ENCODE results near the gene ACAA2.

Gene ACAA2

DNA sequence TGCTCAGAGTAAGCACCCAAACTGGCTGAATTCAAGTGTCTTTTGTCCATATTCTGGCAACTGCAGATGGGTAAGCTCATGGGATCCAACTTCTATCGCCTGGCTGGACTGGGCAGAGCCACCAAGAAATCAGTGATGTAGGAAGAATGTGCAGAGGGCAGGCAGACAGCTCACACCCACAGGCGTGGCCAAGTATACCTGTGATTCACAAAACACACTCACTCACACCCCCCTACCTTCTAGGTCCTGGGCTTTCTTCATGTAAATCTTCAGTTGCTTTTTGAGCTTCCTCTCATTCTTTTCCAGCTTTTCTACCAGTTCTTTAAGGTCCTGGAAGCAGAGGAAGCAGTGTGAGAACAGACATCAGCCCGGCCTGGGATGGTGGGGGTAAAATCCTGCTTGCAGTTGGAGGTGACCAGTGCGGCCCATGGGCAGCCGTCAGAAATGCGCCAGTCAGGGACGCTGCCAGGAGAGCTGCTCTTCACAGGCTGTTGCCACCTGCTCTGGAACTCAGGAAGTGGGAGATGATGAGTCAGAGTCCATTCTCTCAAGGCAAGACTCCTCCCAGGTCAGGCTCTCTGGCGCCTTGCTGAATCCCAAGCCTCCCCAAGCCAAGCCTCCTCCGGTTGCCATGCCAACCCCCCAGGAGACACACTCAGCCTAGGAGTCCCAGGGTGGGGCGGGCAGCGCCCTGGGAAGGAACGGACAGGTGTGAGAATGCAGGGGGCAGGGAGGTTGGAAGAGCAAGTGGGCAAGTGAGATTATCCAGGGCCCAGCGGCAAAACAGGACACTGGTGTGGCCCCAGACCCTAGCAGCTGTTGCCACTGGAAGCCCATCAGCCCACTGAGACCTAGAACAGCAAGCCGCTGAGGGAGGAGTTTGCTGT lies 36.2 kb upstream of the ACAA2 start:
- H3K4me3 Mint-ChIP-seq: no peak overlapping the region
- no peaks in the 10 kb centered on the region for H3K9me3 Mint-ChIP-seq
- no peak overlapping the region for H3K27ac Mint-ChIP-seq
- no peaks in the 10 kb centered on the region for H3K4me1 Mint-ChIP-seq (ENCODE audit: low read depth)
- no peaks in the 10 kb centered on the region for H3K27me3 Mint-ChIP-seq
- H3K36me3 Mint-ChIP-seq (ENCODE audit: low read depth): no peaks in the 10 kb centered on the region

DNA sequence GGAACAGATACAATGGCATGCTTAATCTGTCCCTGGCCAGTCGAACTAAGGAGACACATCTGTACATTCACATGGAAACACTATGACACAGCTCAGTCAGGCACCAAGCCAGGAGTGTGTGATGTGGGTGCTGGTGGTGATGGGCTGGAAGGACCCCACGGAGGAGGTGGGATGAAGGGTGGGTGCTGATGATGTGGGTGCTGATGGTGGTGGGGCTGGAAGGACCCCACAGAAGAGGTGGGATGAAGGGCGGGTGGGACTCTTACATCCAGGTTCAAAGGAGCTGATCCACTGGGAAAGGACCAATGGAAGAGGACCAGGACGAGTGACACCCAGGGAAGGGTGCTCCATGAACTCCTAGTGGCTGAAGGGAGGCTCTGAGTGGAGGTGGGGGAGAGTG lies 34.8 kb upstream of the ACAA2 start:
- Mint-ChIP-seq H3K27ac (no peak overlapping the region), H3K4me3 (no peak overlapping the region), H3K27me3 (no peaks in the 10 kb centered on the region), H3K36me3 (ENCODE audit: low read depth) (no peaks in the 10 kb centered on the region), H3K9me3 (no peaks in the 10 kb centered on the region), H3K4me1 (ENCODE audit: low read depth) (no peaks in the 10 kb centered on the region)

DNA sequence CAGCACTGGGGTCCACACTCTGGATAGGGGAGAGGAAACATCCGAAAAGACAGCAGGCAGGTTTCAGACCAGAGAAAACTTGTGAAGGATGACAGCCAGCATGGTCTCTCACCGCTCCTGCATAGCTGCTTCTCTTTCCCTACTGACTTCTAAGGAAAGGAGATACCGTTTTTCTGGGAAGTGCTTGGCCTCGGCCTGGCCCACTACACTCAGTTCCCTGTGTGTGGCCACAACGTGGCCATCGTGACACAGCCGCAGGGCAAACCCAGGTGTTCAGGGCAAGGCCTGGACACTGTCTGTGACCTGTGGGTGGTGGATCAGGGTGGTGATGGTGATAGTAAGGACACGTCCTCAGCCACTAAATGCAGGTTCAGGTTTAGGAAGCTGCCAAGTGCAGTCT lies 34.2 kb upstream of the ACAA2 start:
- Mint-ChIP-seq H3K4me1 (ENCODE audit: low read depth) (no peaks in the 10 kb centered on the region), H3K27me3 (no peaks in the 10 kb centered on the region), H3K27ac (no peak overlapping the region), H3K9me3 (no peaks in the 10 kb centered on the region), H3K36me3 (ENCODE audit: low read depth) (no peaks in the 10 kb centered on the region), H3K4me3 (no peak overlapping the region)

- no peaks in the 10 kb centered on the region for H3K36me3 Mint-ChIP-seq (ENCODE audit: low read depth)
- H3K27ac Mint-ChIP-seq: no peak overlapping the region
- no peak overlapping the region for H3K4me3 Mint-ChIP-seq
- no peaks in the 10 kb centered on the region for H3K4me1 Mint-ChIP-seq (ENCODE audit: low read depth)
- H3K9me3 Mint-ChIP-seq: no peaks in the 10 kb centered on the region
- no peaks in the 10 kb centered on the region for H3K27me3 Mint-ChIP-seq
These were observed 33.6 kb upstream of the ACAA2 start for GRCh38 chr18:49846718-49847470.

GRCh38 chr18:49846361-49846662 lies 33.0 kb upstream of the ACAA2 start:
- H3K36me3 Mint-ChIP-seq (ENCODE audit: low read depth): no peaks in the 10 kb centered on the region
- H3K27ac Mint-ChIP-seq: no peak overlapping the region
- H3K27me3 Mint-ChIP-seq: no peaks in the 10 kb centered on the region
- H3K4me1 Mint-ChIP-seq (ENCODE audit: low read depth): no peaks in the 10 kb centered on the region
- no peak overlapping the region for H3K4me3 Mint-ChIP-seq
- H3K9me3 Mint-ChIP-seq: no peaks in the 10 kb centered on the region

DNA sequence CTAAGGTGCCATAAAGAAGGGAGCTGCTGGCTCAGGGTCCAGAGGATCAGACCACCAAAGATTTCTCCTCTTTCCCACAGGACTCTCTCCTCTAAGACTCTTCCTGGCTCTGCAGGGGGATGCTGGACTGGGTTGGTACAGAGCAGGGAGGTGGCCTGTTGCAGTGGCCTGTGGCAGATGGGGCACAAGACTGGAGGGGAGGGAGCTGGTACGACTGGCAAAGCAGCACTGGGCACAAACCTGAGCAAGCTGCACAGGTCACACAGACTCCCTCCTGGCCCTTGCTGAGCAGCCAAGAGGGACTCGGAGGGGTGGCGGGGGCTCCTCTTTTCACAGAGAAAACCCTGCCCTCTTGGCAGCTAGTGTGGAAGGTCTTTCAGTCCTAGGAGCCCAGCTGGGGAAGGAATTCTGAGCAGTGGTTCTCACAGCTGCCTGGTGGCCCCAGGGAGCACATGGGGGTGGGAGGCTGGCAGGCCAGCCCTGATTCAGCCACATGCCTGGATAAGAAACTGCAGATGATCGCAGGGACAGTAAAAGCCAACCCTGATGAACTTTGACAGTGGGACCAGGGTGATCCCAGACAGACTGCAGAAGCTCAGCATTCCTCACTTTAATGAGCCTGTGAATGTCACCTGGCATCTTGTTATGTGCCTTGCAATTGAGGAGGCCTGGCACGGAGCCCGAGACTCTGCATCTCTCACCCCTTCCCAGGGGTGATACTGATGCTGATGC lies 32.5 kb upstream of the ACAA2 start:
- H3K4me3 Mint-ChIP-seq: no peak overlapping the region
- no peaks in the 10 kb centered on the region for H3K27me3 Mint-ChIP-seq
- no peaks in the 10 kb centered on the region for H3K36me3 Mint-ChIP-seq (ENCODE audit: low read depth)
- H3K4me1 Mint-ChIP-seq (ENCODE audit: low read depth): no peaks in the 10 kb centered on the region
- no peaks in the 10 kb centered on the region for H3K9me3 Mint-ChIP-seq
- H3K27ac Mint-ChIP-seq: no peak overlapping the region

- Mint-ChIP-seq H3K27me3 (no peaks in the 10 kb centered on the region), H3K4me1 (ENCODE audit: low read depth) (no peaks in the 10 kb centered on the region), H3K9me3 (no peaks in the 10 kb centered on the region), H3K4me3 (no peak overlapping the region), H3K36me3 (ENCODE audit: low read depth) (no peaks in the 10 kb centered on the region), H3K27ac (no peak overlapping the region)
These were observed 31.6 kb upstream of the ACAA2 start for GRCh38 chr18:49844903-49845302.

DNA sequence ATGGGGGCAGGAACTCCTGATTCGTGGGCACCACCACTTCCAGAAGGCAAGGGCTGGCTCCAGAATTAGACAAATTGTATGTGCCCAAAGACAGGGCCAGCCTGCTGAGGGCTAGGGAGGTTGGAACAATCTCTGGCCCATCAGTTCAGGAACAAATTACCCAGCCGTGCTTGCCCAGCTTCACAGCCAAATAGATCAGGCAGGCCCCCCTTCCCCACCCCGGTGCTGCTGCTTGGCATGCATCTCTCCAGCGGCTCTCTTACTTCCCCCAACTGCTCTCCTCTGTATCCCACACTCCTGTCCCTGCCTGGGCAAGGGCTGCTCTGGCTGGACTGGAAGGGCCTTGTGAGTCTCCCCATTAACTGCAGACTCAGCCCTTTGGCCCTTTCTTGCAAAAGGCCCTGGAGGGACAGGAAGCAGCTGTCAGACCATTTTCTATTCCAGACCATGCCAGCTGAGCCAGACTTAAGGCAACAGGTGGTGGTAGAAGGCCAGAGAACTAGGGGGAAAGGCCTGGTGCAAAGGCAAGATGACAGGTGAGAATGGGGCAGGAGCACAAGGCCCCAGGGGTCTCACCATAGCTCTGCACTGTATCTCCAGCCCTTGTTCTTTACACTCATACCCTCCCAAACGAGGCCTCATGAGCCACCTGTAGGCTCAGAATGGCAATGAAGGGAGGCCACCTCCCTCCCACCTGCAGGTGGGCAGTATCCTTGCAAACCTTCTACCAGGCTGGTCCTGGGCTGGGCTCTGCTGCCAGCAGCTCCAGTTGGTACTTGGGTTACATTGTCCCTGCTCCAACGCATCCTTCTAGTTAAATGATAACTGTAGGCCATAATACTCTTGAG lies 30.7 kb upstream of the ACAA2 start:
- Mint-ChIP-seq H3K4me1 (ENCODE audit: low read depth) (no peaks in the 10 kb centered on the region), H3K27me3 (no peaks in the 10 kb centered on the region), H3K27ac (no peak overlapping the region), H3K4me3 (no peak overlapping the region), H3K36me3 (ENCODE audit: low read depth) (no peaks in the 10 kb centered on the region), H3K9me3 (no peaks in the 10 kb centered on the region)

DNA sequence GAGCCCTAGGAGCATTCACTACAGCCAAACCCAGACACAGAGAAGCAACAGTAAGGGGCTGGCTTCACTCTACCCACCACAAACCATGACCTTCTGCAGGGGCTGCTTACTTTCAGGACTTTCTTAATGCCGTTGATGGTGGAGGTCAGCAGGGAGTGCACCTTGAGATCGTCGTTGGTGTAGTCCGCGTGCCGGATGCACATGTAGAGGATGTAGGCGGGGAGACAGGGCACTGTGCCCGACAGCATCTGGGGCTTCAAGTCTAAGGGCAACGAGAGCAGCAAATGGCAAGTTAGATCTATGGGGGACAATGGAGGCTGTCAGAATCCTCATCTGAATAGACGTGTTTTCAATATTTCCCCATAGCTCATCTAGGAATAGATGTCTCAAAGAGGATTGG lies 29.8 kb upstream of the ACAA2 start:
- H3K27ac Mint-ChIP-seq: no peak overlapping the region
- no peaks in the 10 kb centered on the region for H3K27me3 Mint-ChIP-seq
- H3K4me3 Mint-ChIP-seq: no peak overlapping the region

DNA sequence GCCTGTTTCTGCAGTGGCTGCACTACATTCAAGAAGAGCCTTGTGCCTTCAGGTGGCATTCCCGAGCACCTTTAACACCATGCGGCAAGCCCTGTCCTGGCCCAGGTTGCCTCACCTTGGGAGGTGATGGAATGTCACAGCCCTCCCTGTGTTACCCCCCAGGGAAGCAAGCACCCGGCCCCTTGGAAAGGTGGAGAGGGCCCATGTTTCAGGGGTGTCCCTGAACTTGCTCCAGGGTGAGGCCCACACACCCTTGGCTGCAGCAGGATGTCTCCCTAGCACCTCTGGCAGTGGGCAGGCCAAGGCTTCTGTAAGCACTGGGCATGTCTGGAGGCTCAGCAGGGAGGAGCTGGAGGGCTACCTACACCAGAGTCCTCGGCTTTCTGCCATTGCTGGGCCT lies 29.3 kb upstream of the ACAA2 start:
- Mint-ChIP-seq H3K27me3 (no peaks in the 10 kb centered on the region), H3K27ac (no peak overlapping the region), H3K9me3 (no peaks in the 10 kb centered on the region), H3K4me3 (no peak overlapping the region), H3K4me1 (ENCODE audit: low read depth) (no peaks in the 10 kb centered on the region), H3K36me3 (ENCODE audit: low read depth) (no peaks in the 10 kb centered on the region)

More for the DNA sequence above, 29.8 kb upstream of the ACAA2 start:
- Mint-ChIP-seq H3K4me1 (ENCODE audit: low read depth) (no peaks in the 10 kb centered on the region), H3K9me3 (no peaks in the 10 kb centered on the region), H3K36me3 (ENCODE audit: low read depth) (no peaks in the 10 kb centered on the region)

- Mint-ChIP-seq H3K27ac (no peak overlapping the region), H3K4me1 (ENCODE audit: low read depth) (no peaks in the 10 kb centered on the region), H3K4me3 (no peak overlapping the region), H3K27me3 (no peaks in the 10 kb centered on the region), H3K9me3 (no peaks in the 10 kb centered on the region), H3K36me3 (ENCODE audit: low read depth) (no peaks in the 10 kb centered on the region)
These were observed 28.2 kb upstream of the ACAA2 start for GRCh38 chr18:49841236-49842217.

- no peaks in the 10 kb centered on the region for H3K36me3 Mint-ChIP-seq (ENCODE audit: low read depth)
- H3K9me3 Mint-ChIP-seq: no peaks in the 10 kb centered on the region
- H3K4me1 Mint-ChIP-seq (ENCODE audit: low read depth): no peaks in the 10 kb centered on the region
- no peak overlapping the region for H3K27ac Mint-ChIP-seq
- H3K27me3 Mint-ChIP-seq: no peaks in the 10 kb centered on the region
- no peak overlapping the region for H3K4me3 Mint-ChIP-seq
These were observed 25.7 kb upstream of the ACAA2 start for GRCh38 chr18:49839012-49839411.

GRCh38 chr18:49838381-49838780 lies 25.0 kb upstream of the ACAA2 start:
- Mint-ChIP-seq H3K4me3 (no peak overlapping the region), H3K4me1 (ENCODE audit: low read depth) (no peaks in the 10 kb centered on the region), H3K27ac (no peak overlapping the region), H3K36me3 (ENCODE audit: low read depth) (no peaks in the 10 kb centered on the region), H3K9me3 (no peaks in the 10 kb centered on the region), H3K27me3 (no peaks in the 10 kb centered on the region)

DNA sequence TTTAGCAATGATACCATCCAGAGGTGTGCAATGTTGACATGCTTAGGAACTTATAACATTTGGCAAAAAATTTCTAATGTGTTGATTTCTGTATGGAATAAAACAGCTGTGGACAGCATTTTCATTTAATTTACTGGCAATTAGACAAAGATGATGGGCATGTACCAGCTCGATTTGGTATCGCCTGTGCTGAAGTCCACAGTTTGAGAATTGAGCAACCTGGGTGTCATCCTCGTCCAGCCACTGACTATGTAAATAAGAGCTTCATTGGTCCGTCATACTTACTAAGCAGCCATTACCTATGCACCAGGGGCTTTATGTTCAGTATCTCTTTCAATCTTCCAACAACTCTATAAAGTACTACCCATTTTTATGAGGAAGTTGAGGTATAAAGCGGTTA lies 24.6 kb upstream of the ACAA2 start:
- Mint-ChIP-seq H3K4me3 (no peak overlapping the region), H3K9me3 (no peaks in the 10 kb centered on the region), H3K27ac (no peak overlapping the region), H3K27me3 (no peaks in the 10 kb centered on the region), H3K4me1 (ENCODE audit: low read depth) (no peaks in the 10 kb centered on the region), H3K36me3 (ENCODE audit: low read depth) (no peaks in the 10 kb centered on the region)
